HCT116 (cell line): Measurements from ENCODE around the gene CBLB. TPM values are rescaled to one million over a fixed set of nuclear protein-coding genes. Genes with fewer than 3 reads are reported as not detected.

Source experiments
- ATAC-seq: fragments of 200-7000 bp; cut with Tn5 transposase; 2 replicates; pipeline ENCODE4 v1.9.1; 2020; ENCODE audit warnings: mild to moderate bottlenecking, moderate library complexity
- BruUV-seq: library from RNA; stranded (reverse); fragments of 400-500 nt; replicated peaks from 2 replicates; lab custom pipeline; 2021; lab: Mats Ljungman, UMichigan
- CTCF ChIA-PET: fragments of 300-600 bp; sonication (Branson Sonifier 250); formaldehyde crosslinking; loops from one replicate; lab custom pipeline; 2021; ENCODE audit warnings: antibody characterized with exemption; lab: Charles Lee
- POLR2A ChIA-PET: fragments of 300-600, 350-600 bp; sonication (Branson Sonifier 250); formaldehyde crosslinking; loops from one replicate; lab custom pipeline; 2021; ENCODE audit warnings: antibody characterized with exemption; lab: Charles Lee
- RAD21 ChIA-PET, 2 experiments: fragments of 300-600 bp; sonication (Branson Sonifier 250); formaldehyde crosslinking; loops; one replicate each; lab custom pipeline; 2023; ENCODE audit warnings: low total read pairs in 2 of 2; ENCODE audit not compliant: uncharacterized antibody in 2 of 2, unreplicated experiment in 2 of 2, low non-redundant PET in 1 of 2; lab: Charles Lee
- DNase-seq: peaks from one replicate; pipeline ENCODE4 v3.0.0-alpha.2; 2010; ENCODE audit warnings: low read depth, low spot score
- H2AFZ ChIP-seq: fragments of 200-600 bp; shearing (Covaris generic), sonication (generic); 2 replicates; pipeline ENCODE4 v1.6.1; 2017; ENCODE audit warnings: low read depth, mixed run types, mixed read lengths, antibody characterized with exemption, low read length; ENCODE audit not compliant: poor library complexity, severe bottlenecking
- H3K27ac ChIP-seq: 2 replicates; pipeline ENCODE4 v1.5.1; 2012; ENCODE audit warnings: low read depth, low read length
- H3K27me3 ChIP-seq: fragments of 200-600 bp; sonication (generic); 2 replicates; pipeline ENCODE4 v1.6.1; 2016; ENCODE audit warnings: mixed run types, low read length, mixed read lengths; ENCODE audit not compliant: insufficient read depth
- H3K36me3 ChIP-seq, 2 experiments: fragments of 200-500 bp in 1 of 2; fragments of 200-600 bp in 1 of 2; sonication (Bioruptor generic) in 1 of 2; sonication (generic) in 1 of 2; 2 replicates each; pipeline versions ENCODE4 v1.5.1 to v1.6.1; 2014 to 2016; ENCODE audit warnings: low read length in 2 of 2, inconsistent platforms in 1 of 2, mixed read lengths in 1 of 2, mixed run types in 1 of 2; ENCODE audit not compliant: insufficient read depth in 2 of 2, control insufficient read depth in 1 of 2
- H3K4me1 ChIP-seq, 2 experiments: fragments of 200-600 bp in 1 of 2; sonication (generic) in 1 of 2; 2 replicates each; pipeline versions ENCODE4 v1.5.1 to v1.6.1; 2012 to 2017; ENCODE audit warnings: low read length in 2 of 2, inconsistent platforms in 1 of 2, mild to moderate bottlenecking in 1 of 2, mixed read lengths in 1 of 2, mixed run types in 1 of 2, moderate library complexity in 1 of 2; ENCODE audit not compliant: insufficient read depth in 2 of 2, control insufficient read depth in 1 of 2
- H3K4me2 ChIP-seq: fragments of 200-600 bp; sonication (generic); 2 replicates; pipeline ENCODE4 v1.6.1; 2017; ENCODE audit warnings: mixed run types, low read length, mixed read lengths
- H3K4me3 ChIP-seq, 2 experiments: fragments of 200-600 bp in 1 of 2; sonication (generic) in 1 of 2; replicated peaks in 1 of 2; 2 replicates each; pipeline ENCODE4 v1.5.1; 2011 to 2016; ENCODE audit warnings: low read length in 2 of 2, control low read depth in 1 of 2, low read depth in 1 of 2, mild to moderate bottlenecking in 1 of 2, mixed read lengths in 1 of 2, mixed run types in 1 of 2
- H3K79me2 ChIP-seq: fragments of 200-600 bp; sonication (generic); 2 replicates; pipeline ENCODE4 v1.6.1; 2017; ENCODE audit warnings: mild to moderate bottlenecking, mixed run types, low read length, moderate library complexity, mixed read lengths; ENCODE audit not compliant: insufficient read depth
- H3K9ac ChIP-seq: fragments of 200-600 bp; sonication (generic); 2 replicates; pipeline ENCODE4 v1.6.1; 2016; ENCODE audit warnings: low read length, mixed read lengths
- H3K9me2 ChIP-seq: fragments of 200-600 bp; sonication (generic), shearing (Covaris generic); 2 replicates; pipeline ENCODE4 v1.6.1; 2017; ENCODE audit warnings: mixed run types, mild to moderate bottlenecking, moderate library complexity; ENCODE audit not compliant: insufficient read depth
- H3K9me3 ChIP-seq, 2 experiments: fragments of 200-500 bp in 1 of 2; fragments of 200-600 bp in 1 of 2; sonication (Bioruptor generic) in 1 of 2; sonication (generic) in 1 of 2; 2 replicates each; pipeline ENCODE4 v1.6.1; 2014 to 2017; ENCODE audit warnings: low read length in 2 of 2, mixed read lengths in 2 of 2, inconsistent platforms in 1 of 2, low read depth in 1 of 2, mild to moderate bottlenecking in 1 of 2, mixed run types in 1 of 2, moderate library complexity in 1 of 2; ENCODE audit not compliant: control insufficient read depth in 1 of 2, insufficient read depth in 1 of 2
- H4K20me1 ChIP-seq: fragments of 200-600 bp; sonication (generic), shearing (Covaris generic); 2 replicates; pipeline ENCODE4 v1.6.1; 2017; ENCODE audit warnings: mixed run types, mild to moderate bottlenecking, moderate library complexity; ENCODE audit not compliant: insufficient read depth
- CBX3 ChIP-seq: IDR thresholded peaks from 2 replicates; pipeline ENCODE4 v1.6.1; 2012; ENCODE audit warnings: low read depth
- CEBPB ChIP-seq: IDR thresholded peaks from 2 replicates; pipeline ENCODE4 v1.6.1; 2012; ENCODE audit warnings: low read depth
- EGR1 ChIP-seq: IDR thresholded peaks from 2 replicates; pipeline ENCODE4 v1.6.1; 2012; ENCODE audit warnings: low read depth
- ELF1 ChIP-seq: IDR thresholded peaks from 2 replicates; pipeline ENCODE4 v1.6.1; 2012; ENCODE audit warnings: low read depth, borderline replicate concordance
- EZH2 ChIP-seq: fragments of 200-600 bp; sonication (generic); IDR thresholded peaks from 2 replicates; pipeline ENCODE4 v1.6.1; 2017; ENCODE audit warnings: antibody characterized with exemption, mixed run types
- EZH2phosphoT487 ChIP-seq: fragments of 200-600 bp; IDR thresholded peaks from 2 replicates; pipeline ENCODE4 v1.6.1; 2018; ENCODE audit warnings: antibody characterized with exemption, borderline replicate concordance
- FOSL1 ChIP-seq: IDR thresholded peaks from 2 replicates; pipeline ENCODE4 v1.6.1; 2012; ENCODE audit warnings: low read depth
- JUND ChIP-seq: IDR thresholded peaks from 2 replicates; pipeline ENCODE4 v1.6.1; 2012
- MAX ChIP-seq: IDR thresholded peaks from 2 replicates; pipeline ENCODE4 v1.6.1; 2012
- POLR2AphosphoS5 ChIP-seq: IDR thresholded peaks from 2 replicates; pipeline ENCODE4 v1.6.1; 2011; ENCODE audit warnings: mild to moderate bottlenecking, low read depth, low read length, moderate library complexity
- RAD21 ChIP-seq: IDR thresholded peaks from 2 replicates; pipeline ENCODE4 v1.6.1; 2012; ENCODE audit warnings: low read depth, mild to moderate bottlenecking
- SIN3A ChIP-seq: IDR thresholded peaks from 2 replicates; pipeline ENCODE4 v1.6.1; 2012; ENCODE audit warnings: low read depth
- SP1 ChIP-seq: IDR thresholded peaks from 2 replicates; pipeline ENCODE4 v1.6.1; 2012; ENCODE audit warnings: low read depth
- SRF ChIP-seq: IDR thresholded peaks from 2 replicates; pipeline ENCODE4 v1.6.1; 2012; ENCODE audit warnings: low read depth
- TCF7L2 ChIP-seq: IDR thresholded peaks from 2 replicates; pipeline ENCODE4 v1.7.0; 2011; ENCODE audit warnings: borderline replicate concordance, inconsistent platforms; ENCODE audit not compliant: insufficient read depth, insufficient read length; ENCODE audit errors: extremely low read depth
- YY1 ChIP-seq: IDR thresholded peaks from 2 replicates; pipeline ENCODE4 v1.6.1; 2011; ENCODE audit warnings: low read length, low read depth, moderate library complexity, mild to moderate bottlenecking; ENCODE audit not compliant: insufficient replicate concordance; ENCODE audit errors: extremely low read depth
- ZFX ChIP-seq: fragments of 450-650 bp; IDR thresholded peaks from 2 replicates; pipeline ENCODE4 v1.6.1; 2017
- intact Hi-C: fragments of 100-400 bp; cut with micrococcal nuclease; formaldehyde crosslinking; loops from 2 replicates; pipeline ENCODE4 v1.10.0; 2022
- total RNA-seq: library from RNA; stranded (reverse); gene quantifications from one replicate; pipeline ENCODE4 v1.2.1, GENCODE V29; 2021; ENCODE audit not compliant: unreplicated experiment
- TF ChIP-seq, protein P1 (sequence below): IDR thresholded peaks from 2 replicates; pipeline ENCODE4 v1.6.1; 2012
- TF ChIP-seq, protein P2 (sequence below): IDR thresholded peaks from 2 replicates; pipeline ENCODE4 v1.6.1; 2011; ENCODE audit warnings: mild to moderate bottlenecking, low read length, moderate library complexity; ENCODE audit not compliant: insufficient replicate concordance; ENCODE audit errors: extremely low read depth

CBLB gene
- total RNA-seq, 1 experiment from 2014 or later, result 10.4 TPM

GRCh38 chr3:105788593-105788992 is 80.2 kb downstream of the CBLB start:
- Histone ChIP-seq H3K4me2 (no peak overlapping the region), H3K9me2 (no peaks in the 10 kb centered on the region), H4K20me1 (no peaks in the 10 kb centered on the region; the same call in 1 of the 2 replicates), H3K36me3 (no peaks in the 10 kb centered on the region), H3K9ac (no peak overlapping the region), H3K27ac (no peak overlapping the region), H3K4me1 (peaks cover 0 to 9% of the 10 kb centered on the region in 2 experiments; a peak in 2 of 4 replicates), H3K27me3 (no peaks in the 10 kb centered on the region), H3K79me2 (no peaks in the 10 kb centered on the region), H3K9me3 (no peaks in the 10 kb centered on the region), H2AFZ (no peak overlapping the region), H3K4me3 (no peak overlapping the region)
- POLR2A ChIA-PET, result no interaction called here
- intact Hi-C loops, result no loop called here
- RAD21 ChIA-PET, result no interaction called here
- no TSS peak for BruUV-seq
- CTCF ChIA-PET, result no interaction called here
- no peak for DNase-seq
- TF ChIP-seq, protein P1, sequence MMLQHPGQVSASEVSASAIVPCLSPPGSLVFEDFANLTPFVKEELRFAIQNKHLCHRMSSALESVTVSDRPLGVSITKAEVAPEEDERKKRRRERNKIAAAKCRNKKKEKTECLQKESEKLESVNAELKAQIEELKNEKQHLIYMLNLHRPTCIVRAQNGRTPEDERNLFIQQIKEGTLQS, result no peak
- no peak for TF ChIP-seq ZFX
- no peak for TF ChIP-seq CBX3
- no peak for TF ChIP-seq EZH2phosphoT487
- TF ChIP-seq FOSL1, result no peak
- TF ChIP-seq SP1, result no peak
- no peak for TF ChIP-seq TCF7L2
- no peak for TF ChIP-seq CEBPB
- no peak for TF ChIP-seq POLR2AphosphoS5
- no peak for TF ChIP-seq JUND
- TF ChIP-seq ELF1, result no peak
- TF ChIP-seq EZH2, result no peak
- TF ChIP-seq RAD21, result no peak
- TF ChIP-seq EGR1, result no peak
- ATAC-seq, result no peak

DNA sequence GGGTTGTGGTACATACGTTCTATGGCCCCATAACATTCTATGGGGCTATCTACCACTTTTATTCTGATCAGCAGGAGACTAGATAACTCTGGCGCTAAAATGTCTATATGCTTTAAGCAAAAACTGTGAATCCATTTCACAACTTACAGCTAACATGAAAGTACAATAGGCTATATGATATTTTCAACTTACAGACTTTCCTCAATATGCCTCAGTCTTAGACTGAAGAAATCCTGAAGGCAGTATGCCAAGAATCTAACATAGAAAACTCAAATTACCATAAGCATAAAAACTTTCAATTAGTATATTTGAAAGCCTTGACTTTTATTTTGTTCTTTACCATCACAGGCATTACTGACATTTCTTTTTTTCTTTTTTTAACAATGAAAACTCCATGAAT is 81.4 kb downstream of the CBLB start:
- H3K9me2 ChIP-seq, result no peaks in the 10 kb centered on the region
- H3K9me3 ChIP-seq, result no peaks in the 10 kb centered on the region
- H3K36me3 ChIP-seq, result no peaks in the 10 kb centered on the region
- DNase-seq (no peak), ATAC-seq (no peak)
- no peak overlapping the region for H3K27ac ChIP-seq
- no peaks in the 10 kb centered on the region; the same call in 1 of the 2 replicates for H4K20me1 ChIP-seq
- ChIA-PET POLR2A (no interaction called here), CTCF (no interaction called here), RAD21 (no interaction called here)
- H3K4me3 ChIP-seq, result no peak overlapping the region
- H3K9ac ChIP-seq, result no peak overlapping the region
- no TSS peak for BruUV-seq
- H3K27me3 ChIP-seq, result no peaks in the 10 kb centered on the region
- no peak overlapping the region for H2AFZ ChIP-seq
- no peak for TF ChIP-seq EGR1
- no peak for TF ChIP-seq MAX
- no peak for TF ChIP-seq RAD21
- TF ChIP-seq, protein P2, sequence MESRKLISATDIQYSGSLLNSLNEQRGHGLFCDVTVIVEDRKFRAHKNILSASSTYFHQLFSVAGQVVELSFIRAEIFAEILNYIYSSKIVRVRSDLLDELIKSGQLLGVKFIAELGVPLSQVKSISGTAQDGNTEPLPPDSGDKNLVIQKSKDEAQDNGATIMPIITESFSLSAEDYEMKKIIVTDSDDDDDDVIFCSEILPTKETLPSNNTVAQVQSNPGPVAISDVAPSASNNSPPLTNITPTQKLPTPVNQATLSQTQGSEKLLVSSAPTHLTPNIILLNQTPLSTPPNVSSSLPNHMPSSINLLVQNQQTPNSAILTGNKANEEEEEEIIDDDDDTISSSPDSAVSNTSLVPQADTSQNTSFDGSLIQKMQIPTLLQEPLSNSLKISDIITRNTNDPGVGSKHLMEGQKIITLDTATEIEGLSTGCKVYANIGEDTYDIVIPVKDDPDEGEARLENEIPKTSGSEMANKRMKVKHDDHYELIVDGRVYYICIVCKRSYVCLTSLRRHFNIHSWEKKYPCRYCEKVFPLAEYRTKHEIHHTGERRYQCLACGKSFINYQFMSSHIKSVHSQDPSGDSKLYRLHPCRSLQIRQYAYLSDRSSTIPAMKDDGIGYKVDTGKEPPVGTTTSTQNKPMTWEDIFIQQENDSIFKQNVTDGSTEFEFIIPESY, result no peak
- no peak for TF ChIP-seq EZH2phosphoT487
- no peak for TF ChIP-seq CEBPB
- no peak for TF ChIP-seq TCF7L2
- TF ChIP-seq POLR2AphosphoS5, result no peak
- TF ChIP-seq YY1, result no peak
- no peak for TF ChIP-seq SRF
- TF ChIP-seq SIN3A, result no peak
- no peak for TF ChIP-seq SP1
- H3K4me2 ChIP-seq, result no peak overlapping the region
- intact Hi-C loops, result no loop called here
- peaks cover 0 to 6% of the 10 kb centered on the region in 2 experiments; a peak in 2 of 4 replicates for H3K4me1 ChIP-seq
- H3K79me2 ChIP-seq, result no peaks in the 10 kb centered on the region
